HepG2 (cell line): ENCODE data around the gene DCT. TPM values are rescaled to one million over a fixed set of nuclear protein-coding genes. Genes with fewer than 3 reads are reported as not detected.

Experiments used
- CBX1 ChIP-seq: IDR thresholded peaks from one replicate; pipeline ENCODE4 v1.6.1; 2016; ENCODE audit warnings: antibody characterized with exemption, low read depth
- GZF1 ChIP-seq: sonication (generic); formaldehyde crosslinking; IDR thresholded peaks from 2 replicates; pipeline ENCODE4 v1.5.1; 2020; ENCODE audit warnings: mild to moderate bottlenecking, missing genetic modification reagents
- MXD4 ChIP-seq: IDR thresholded peaks from 2 replicates; pipeline ENCODE4 v1.6.1; 2016; ENCODE audit warnings: mild to moderate bottlenecking, missing biosample characterization, missing genetic modification reagents
- PITX1 ChIP-seq: sonication (generic); formaldehyde crosslinking; IDR thresholded peaks from 2 replicates; pipeline ENCODE4 v1.5.1; 2020; ENCODE audit warnings: mild to moderate bottlenecking, missing genetic modification reagents
- POLR2AphosphoS5 ChIP-seq: IDR thresholded peaks from 2 replicates; pipeline ENCODE4 v1.6.1; 2012; ENCODE audit warnings: low read depth, low read length
- SALL1 ChIP-seq: sonication (generic); formaldehyde crosslinking; IDR thresholded peaks from 2 replicates; pipeline ENCODE4 v1.8.0; 2022; ENCODE audit warnings: mild to moderate bottlenecking, missing genetic modification reagents
- TARDBP ChIP-seq: sonication (generic); formaldehyde crosslinking; IDR thresholded peaks from 2 replicates; pipeline ENCODE4 v1.8.0; 2022; ENCODE audit warnings: mild to moderate bottlenecking, missing genetic modification reagents
- THAP11 ChIP-seq: IDR thresholded peaks from 2 replicates; pipeline ENCODE4 v1.6.1; 2016; ENCODE audit warnings: missing biosample characterization, missing genetic modification reagents
- ZNF501 ChIP-seq: sonication (generic); formaldehyde crosslinking; IDR thresholded peaks from 2 replicates; pipeline ENCODE4 v1.5.1; 2020; ENCODE audit warnings: mild to moderate bottlenecking, moderate library complexity, missing genetic modification reagents
- ZSCAN21 ChIP-seq: sonication (generic); formaldehyde crosslinking; IDR thresholded peaks from 2 replicates; pipeline ENCODE4 v1.8.0; 2022; ENCODE audit warnings: mild to moderate bottlenecking, missing genetic modification reagents, moderate library complexity, borderline replicate concordance
- polyA plus RNA-seq, 8 experiments: library from polyadenylated mRNA; depleted of rRNA in 3 of 8; stranded (reverse) in 7 of 8; unstranded in 1 of 8; fragments of >200 nt; fragmentation: Illumina TruSeq in 4 of 8; extraction: Trizol in 4 of 8; gene quantifications; 2 replicates each; pipeline versions ENCODE4 v1.2.1 to v1.2.3, GENCODE V29; 2011 to 2016; ENCODE audit warnings: low read depth in 4 of 8, missing spikeins in 1 of 8, mixed read lengths in 1 of 8; ENCODE audit not compliant: insufficient read depth in 1 of 8
- total RNA-seq, 5 experiments: library from RNA; depleted of rRNA; stranded (reverse); fragments of >200 nt; fragmentation: Illumina TruSeq; extraction: Trizol; gene quantifications; 2 replicates each; pipeline ENCODE4 v1.2.3, GENCODE V29; 2016; ENCODE audit warnings: low read depth in 1 of 5
- TF ChIP-seq, protein P1 (sequence below): sonication (generic); formaldehyde crosslinking; IDR thresholded peaks from 2 replicates; pipeline ENCODE4 v1.4.0; 2020; ENCODE audit warnings: missing genetic modification reagents
- TF ChIP-seq, protein P2 (sequence below): IDR thresholded peaks from 2 replicates; pipeline ENCODE4 v1.4.0; 2020; ENCODE audit warnings: mild to moderate bottlenecking, missing genetic modification reagents
- TF ChIP-seq, protein P3 (sequence below): sonication (generic); formaldehyde crosslinking; IDR thresholded peaks from one replicate; pipeline ENCODE4 v1.5.1; 2020; ENCODE audit warnings: mild to moderate bottlenecking, missing genetic modification reagents; ENCODE audit errors: not compliant biosample characterization

Gene DCT
- total and polyA plus RNA-seq, 2 of the 13 experiments (the other 11 are each of a cell fraction or from before 2014, with no cell fraction given): not detected

- TF ChIP-seq ZSCAN21 (no peak), PITX1 (0 out of 2 replicates have a peak, but pooled peaks have one; percentile 46), CBX1 (no peak), TARDBP (CRISPR knock-in tag) (peak; percentile 24; the same call in 1 of the 2 replicates), MXD4 (CRISPR knock-in tag) (no peak), SALL1 (CRISPR knock-in tag) (0 out of 2 replicates have a peak, but pooled peaks have one; percentile 7), POLR2AphosphoS5 (no peak), GZF1 (CRISPR knock-in tag) (no peak), THAP11 (CRISPR knock-in tag) (0 out of 2 replicates have a peak, but pooled peaks have one; percentile 22), ZNF501 (0 out of 2 replicates have a peak, but pooled peaks have one; percentile 28)
- TF ChIP-seq, protein P1, sequence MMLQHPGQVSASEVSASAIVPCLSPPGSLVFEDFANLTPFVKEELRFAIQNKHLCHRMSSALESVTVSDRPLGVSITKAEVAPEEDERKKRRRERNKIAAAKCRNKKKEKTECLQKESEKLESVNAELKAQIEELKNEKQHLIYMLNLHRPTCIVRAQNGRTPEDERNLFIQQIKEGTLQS: peak; percentile 76; the same call in 1 of the 2 replicates
- TF ChIP-seq, protein P2, sequence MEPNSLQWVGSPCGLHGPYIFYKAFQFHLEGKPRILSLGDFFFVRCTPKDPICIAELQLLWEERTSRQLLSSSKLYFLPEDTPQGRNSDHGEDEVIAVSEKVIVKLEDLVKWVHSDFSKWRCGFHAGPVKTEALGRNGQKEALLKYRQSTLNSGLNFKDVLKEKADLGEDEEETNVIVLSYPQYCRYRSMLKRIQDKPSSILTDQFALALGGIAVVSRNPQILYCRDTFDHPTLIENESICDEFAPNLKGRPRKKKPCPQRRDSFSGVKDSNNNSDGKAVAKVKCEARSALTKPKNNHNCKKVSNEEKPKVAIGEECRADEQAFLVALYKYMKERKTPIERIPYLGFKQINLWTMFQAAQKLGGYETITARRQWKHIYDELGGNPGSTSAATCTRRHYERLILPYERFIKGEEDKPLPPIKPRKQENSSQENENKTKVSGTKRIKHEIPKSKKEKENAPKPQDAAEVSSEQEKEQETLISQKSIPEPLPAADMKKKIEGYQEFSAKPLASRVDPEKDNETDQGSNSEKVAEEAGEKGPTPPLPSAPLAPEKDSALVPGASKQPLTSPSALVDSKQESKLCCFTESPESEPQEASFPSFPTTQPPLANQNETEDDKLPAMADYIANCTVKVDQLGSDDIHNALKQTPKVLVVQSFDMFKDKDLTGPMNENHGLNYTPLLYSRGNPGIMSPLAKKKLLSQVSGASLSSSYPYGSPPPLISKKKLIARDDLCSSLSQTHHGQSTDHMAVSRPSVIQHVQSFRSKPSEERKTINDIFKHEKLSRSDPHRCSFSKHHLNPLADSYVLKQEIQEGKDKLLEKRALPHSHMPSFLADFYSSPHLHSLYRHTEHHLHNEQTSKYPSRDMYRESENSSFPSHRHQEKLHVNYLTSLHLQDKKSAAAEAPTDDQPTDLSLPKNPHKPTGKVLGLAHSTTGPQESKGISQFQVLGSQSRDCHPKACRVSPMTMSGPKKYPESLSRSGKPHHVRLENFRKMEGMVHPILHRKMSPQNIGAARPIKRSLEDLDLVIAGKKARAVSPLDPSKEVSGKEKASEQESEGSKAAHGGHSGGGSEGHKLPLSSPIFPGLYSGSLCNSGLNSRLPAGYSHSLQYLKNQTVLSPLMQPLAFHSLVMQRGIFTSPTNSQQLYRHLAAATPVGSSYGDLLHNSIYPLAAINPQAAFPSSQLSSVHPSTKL (CRISPR knock-in tag): peak; percentile 29; the same call in 1 of the 2 replicates
- TF ChIP-seq, protein P3, sequence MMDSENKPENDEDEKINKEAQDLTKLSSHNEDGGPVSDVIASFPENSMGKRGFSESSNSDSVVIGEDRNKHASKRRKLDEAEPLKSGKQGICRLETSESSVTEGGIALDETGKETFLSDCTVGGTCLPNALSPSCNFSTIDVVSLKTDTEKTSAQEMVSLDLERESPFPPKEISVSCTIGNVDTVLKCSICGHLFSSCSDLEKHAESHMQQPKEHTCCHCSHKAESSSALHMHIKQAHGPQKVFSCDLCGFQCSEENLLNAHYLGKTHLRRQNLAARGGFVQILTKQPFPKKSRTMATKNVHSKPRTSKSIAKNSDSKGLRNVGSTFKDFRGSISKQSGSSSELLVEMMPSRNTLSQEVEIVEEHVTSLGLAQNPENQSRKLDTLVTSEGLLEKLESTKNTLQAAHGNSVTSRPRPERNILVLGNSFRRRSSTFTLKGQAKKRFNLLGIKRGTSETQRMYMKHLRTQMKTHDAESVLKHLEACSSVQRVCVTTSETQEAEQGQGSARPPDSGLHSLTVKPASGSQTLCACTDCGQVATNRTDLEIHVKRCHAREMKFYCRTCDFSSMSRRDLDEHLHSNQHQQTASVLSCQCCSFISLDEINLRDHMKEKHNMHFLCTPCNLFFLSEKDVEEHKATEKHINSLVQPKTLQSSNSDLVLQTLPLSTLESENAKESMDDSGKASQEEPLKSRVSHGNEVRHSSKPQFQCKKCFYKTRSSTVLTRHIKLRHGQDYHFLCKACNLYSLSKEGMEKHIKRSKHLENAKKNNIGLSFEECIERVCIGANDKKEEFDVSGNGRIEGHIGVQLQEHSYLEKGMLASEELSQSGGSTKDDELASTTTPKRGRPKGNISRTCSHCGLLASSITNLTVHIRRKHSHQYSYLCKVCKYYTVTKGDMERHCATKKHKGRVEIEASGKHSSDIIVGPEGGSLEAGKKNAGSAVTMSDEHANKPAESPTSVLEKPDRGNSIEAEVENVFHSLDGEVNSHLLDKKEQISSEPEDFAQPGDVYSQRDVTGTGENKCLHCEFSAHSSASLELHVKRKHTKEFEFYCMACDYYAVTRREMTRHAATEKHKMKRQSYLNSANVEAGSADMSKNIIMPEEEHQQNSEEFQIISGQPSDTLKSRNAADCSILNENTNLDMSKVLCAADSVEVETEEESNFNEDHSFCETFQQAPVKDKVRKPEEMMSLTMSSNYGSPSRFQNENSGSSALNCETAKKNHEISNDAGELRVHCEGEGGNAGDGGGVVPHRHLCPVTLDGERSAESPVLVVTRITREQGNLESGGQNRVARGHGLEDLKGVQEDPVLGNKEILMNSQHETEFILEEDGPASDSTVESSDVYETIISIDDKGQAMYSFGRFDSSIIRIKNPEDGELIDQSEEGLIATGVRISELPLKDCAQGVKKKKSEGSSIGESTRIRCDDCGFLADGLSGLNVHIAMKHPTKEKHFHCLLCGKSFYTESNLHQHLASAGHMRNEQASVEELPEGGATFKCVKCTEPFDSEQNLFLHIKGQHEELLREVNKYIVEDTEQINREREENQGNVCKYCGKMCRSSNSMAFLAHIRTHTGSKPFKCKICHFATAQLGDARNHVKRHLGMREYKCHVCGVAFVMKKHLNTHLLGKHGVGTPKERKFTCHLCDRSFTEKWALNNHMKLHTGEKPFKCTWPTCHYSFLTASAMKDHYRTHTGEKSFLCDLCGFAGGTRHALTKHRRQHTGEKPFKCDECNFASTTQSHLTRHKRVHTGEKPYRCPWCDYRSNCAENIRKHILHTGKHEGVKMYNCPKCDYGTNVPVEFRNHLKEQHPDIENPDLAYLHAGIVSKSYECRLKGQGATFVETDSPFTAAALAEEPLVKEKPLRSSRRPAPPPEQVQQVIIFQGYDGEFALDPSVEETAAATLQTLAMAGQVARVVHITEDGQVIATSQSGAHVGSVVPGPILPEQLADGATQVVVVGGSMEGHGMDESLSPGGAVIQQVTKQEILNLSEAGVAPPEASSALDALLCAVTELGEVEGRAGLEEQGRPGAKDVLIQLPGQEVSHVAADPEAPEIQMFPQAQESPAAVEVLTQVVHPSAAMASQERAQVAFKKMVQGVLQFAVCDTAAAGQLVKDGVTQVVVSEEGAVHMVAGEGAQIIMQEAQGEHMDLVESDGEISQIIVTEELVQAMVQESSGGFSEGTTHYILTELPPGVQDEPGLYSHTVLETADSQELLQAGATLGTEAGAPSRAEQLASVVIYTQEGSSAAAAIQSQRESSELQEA (CRISPR knock-in tag): no peak
These were observed 46.2 kb downstream of the DCT start (continued) for GRCh38 chr13:94433055-94433961.
